RCC 7860 (cell line): Measurements from ENCODE around the gene SGCD.

Experiments
- DNase-seq: peaks from one replicate; pipeline ENCODE4 v3.0.0-alpha.2; 2015; ENCODE audit warnings: low spot score
- FAIRE-seq: peaks from 2 replicates; lab custom pipeline; 2012; peaks lifted over from hg19 to GRCh38; lab: Jason Lieb, UNC

The SGCD gene

GRCh38 chr5:156498226-156498980 is 171.4 kb downstream of the SGCD start:
- DNase-seq: no peak
- no peak for FAIRE-seq

GRCh38 chr5:156500755-156501154 is 173.8 kb downstream of the SGCD start:
- FAIRE-seq: no peak
- DNase-seq: no peak

GRCh38 chr5:156505101-156505500 is 178.1 kb downstream of the SGCD start:
- FAIRE-seq (no peak), DNase-seq (no peak)

- FAIRE-seq (no peak), DNase-seq (no peak)
These were observed 186.3 kb downstream of the SGCD start for GRCh38 chr5:156513123-156513815.

- DNase-seq (no peak), FAIRE-seq (no peak)
These were observed 188.2 kb downstream of the SGCD start for GRCh38 chr5:156515121-156515520.

GRCh38 chr5:156515803-156516360 is 188.9 kb downstream of the SGCD start:
- FAIRE-seq: no peak
- DNase-seq: no peak

- no peak for DNase-seq
- FAIRE-seq: no peak
These were observed 195.9 kb downstream of the SGCD start for GRCh38 chr5:156522651-156523529.

GRCh38 chr5:156523607-156524006 is 196.6 kb downstream of the SGCD start:
- FAIRE-seq (no peak), DNase-seq (no peak)

- FAIRE-seq: no peak
These were observed 199.3 kb downstream of the SGCD start for GRCh38 chr5:156526081-156526925.

GRCh38 chr5:156527611-156528010 is 200.6 kb downstream of the SGCD start:
- no peak for FAIRE-seq
- DNase-seq: no peak

More at GRCh38 chr5:156526081-156526925, 199.3 kb downstream of the SGCD start:
- DNase-seq: no peak

- FAIRE-seq (no peak), DNase-seq (no peak)
These were observed 201.7 kb downstream of the SGCD start for GRCh38 chr5:156528673-156529072.

GRCh38 chr5:156529892-156530291 is 202.9 kb downstream of the SGCD start:
- DNase-seq: no peak
- FAIRE-seq: no peak

GRCh38 chr5:156531199-156531598 is 204.2 kb downstream of the SGCD start:
- DNase-seq: no peak
- no peak for FAIRE-seq

- FAIRE-seq (no peak), DNase-seq (no peak)
These were observed 206.0 kb downstream of the SGCD start for GRCh38 chr5:156532921-156533320.

- DNase-seq (no peak), FAIRE-seq (no peak)
These were observed 207.1 kb downstream of the SGCD start for GRCh38 chr5:156534085-156534484.

GRCh38 chr5:156534906-156535485 is 208.0 kb downstream of the SGCD start:
- FAIRE-seq: no peak
- no peak for DNase-seq

GRCh38 chr5:156540491-156540890 is 213.5 kb downstream of the SGCD start:
- DNase-seq (no peak), FAIRE-seq (no peak)

- no peak for FAIRE-seq
- DNase-seq: no peak
These were observed 214.6 kb downstream of the SGCD start for GRCh38 chr5:156541582-156541981.

- no peak for FAIRE-seq
- DNase-seq: no peak
These were observed 216.6 kb downstream of the SGCD start for GRCh38 chr5:156543348-156544145.
